Suprapubic skin (tissue), 4 donors: ENCODE results near the gene DAB1. TPM values are rescaled to one million over a fixed set of nuclear protein-coding genes. Genes with fewer than 3 reads are reported as not detected.

ENCODE experiments used
- DNase-seq, 2 donors: peaks; one replicate each; pipeline ENCODE4 v3.0.0-alpha.2; 2019; ENCODE audit warnings: low spot score in 2 of 2
- H3K27ac ChIP-seq: fragments of 200-600 bp; sonication (generic); one replicate; pipeline ENCODE4 v1.5.1; 2019
- H3K27me3 ChIP-seq: fragments of 200-600 bp; sonication (generic); one replicate; pipeline ENCODE4 v1.5.1; 2019
- H3K36me3 ChIP-seq: fragments of 200-600 bp; sonication (generic); one replicate; pipeline ENCODE4 v1.5.1; 2019
- H3K4me1 ChIP-seq: fragments of 200-600 bp; sonication (generic); one replicate; pipeline ENCODE4 v1.5.1; 2019
- H3K4me3 ChIP-seq: fragments of 200-600 bp; sonication (generic); one replicate; pipeline ENCODE4 v1.5.1; 2019; ENCODE audit warnings: mild to moderate bottlenecking
- H3K9me3 ChIP-seq: fragments of 200-600 bp; sonication (generic); one replicate; pipeline ENCODE4 v1.5.1; 2019
- EP300 ChIP-seq: sonication (generic); formaldehyde crosslinking; IDR thresholded peaks from one replicate; pipeline ENCODE4 v1.6.1; 2017; ENCODE audit warnings: antibody characterized with exemption
- POLR2A ChIP-seq, 2 donors: fragments of 450-650 bp; IDR thresholded peaks; one replicate each; pipeline ENCODE4 v1.6.1; 2017; ENCODE audit warnings: antibody characterized with exemption in 2 of 2, mild to moderate bottlenecking in 2 of 2, moderate library complexity in 2 of 2
- POLR2AphosphoS5 ChIP-seq, 3 donors: sonication (generic); formaldehyde crosslinking; IDR thresholded peaks; one replicate each; pipeline ENCODE4 v1.6.1; 2017; ENCODE audit warnings: antibody characterized with exemption in 3 of 3
- WGBS: methylation state at CpG from one replicate; pipeline ENCODE4 v1.1.5; 2018; 5-methylcytosine and 5-hydroxymethylcytosine counted together
- total RNA-seq, 4 donors: library from RNA; depleted of rRNA; stranded (reverse); fragments of >200 nt; gene quantifications; one replicate each; pipeline ENCODE4 v1.1.0, GENCODE V29; 2016
- TF ChIP-seq, protein P1 (sequence below), 2 donors: fragments of 200-600 bp in 1 of 2; fragments of 450-650 bp in 1 of 2; sonication (generic) in 1 of 2; IDR thresholded peaks; one replicate each; pipeline ENCODE4 v1.5.1; 2016 to 2019; ENCODE audit warnings: antibody characterized with exemption in 2 of 2, mild to moderate bottlenecking in 1 of 2, moderate library complexity in 1 of 2

The DAB1 gene
- total RNA-seq, 4 donors from 2014 or later = 0.17 to 1.0 (median 0.30) TPM

DNA sequence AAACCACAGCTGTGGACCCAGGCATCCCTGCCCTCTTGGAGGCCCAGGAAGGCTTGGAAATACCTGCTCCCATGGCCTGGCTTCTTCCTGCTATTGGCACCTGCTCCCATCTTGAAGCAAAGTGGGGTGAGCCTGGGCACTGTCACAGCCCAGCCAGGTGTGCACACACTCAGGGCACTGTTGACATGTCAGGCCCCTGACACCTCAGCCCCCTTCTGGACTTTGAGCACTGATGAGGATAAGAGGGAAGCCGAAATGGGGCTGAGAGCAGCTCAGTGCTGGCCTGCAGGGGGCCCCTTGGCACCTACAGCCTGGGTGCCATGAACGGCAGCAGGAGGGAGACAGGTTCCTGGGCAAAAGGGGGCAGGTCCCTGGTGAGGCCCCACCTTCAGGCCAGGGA, 55.9 kb downstream of the DAB1 start:
- Histone ChIP-seq H3K9me3 (no peaks in the 10 kb centered on the region), H3K27ac (no peak overlapping the region), H3K4me1 (no peaks in the 10 kb centered on the region), H3K36me3 (no peaks in the 10 kb centered on the region), H3K4me3 (no peak overlapping the region), H3K27me3 (no peaks in the 10 kb centered on the region)
- no peak for DNase-seq
- TF ChIP-seq EP300 (no peak), POLR2AphosphoS5 (IDR thresholded peaks at IDR 0.05) (no peak), POLR2A (IDR thresholded peaks at IDR 0.05) (no peak)
- TF ChIP-seq, protein P1, sequence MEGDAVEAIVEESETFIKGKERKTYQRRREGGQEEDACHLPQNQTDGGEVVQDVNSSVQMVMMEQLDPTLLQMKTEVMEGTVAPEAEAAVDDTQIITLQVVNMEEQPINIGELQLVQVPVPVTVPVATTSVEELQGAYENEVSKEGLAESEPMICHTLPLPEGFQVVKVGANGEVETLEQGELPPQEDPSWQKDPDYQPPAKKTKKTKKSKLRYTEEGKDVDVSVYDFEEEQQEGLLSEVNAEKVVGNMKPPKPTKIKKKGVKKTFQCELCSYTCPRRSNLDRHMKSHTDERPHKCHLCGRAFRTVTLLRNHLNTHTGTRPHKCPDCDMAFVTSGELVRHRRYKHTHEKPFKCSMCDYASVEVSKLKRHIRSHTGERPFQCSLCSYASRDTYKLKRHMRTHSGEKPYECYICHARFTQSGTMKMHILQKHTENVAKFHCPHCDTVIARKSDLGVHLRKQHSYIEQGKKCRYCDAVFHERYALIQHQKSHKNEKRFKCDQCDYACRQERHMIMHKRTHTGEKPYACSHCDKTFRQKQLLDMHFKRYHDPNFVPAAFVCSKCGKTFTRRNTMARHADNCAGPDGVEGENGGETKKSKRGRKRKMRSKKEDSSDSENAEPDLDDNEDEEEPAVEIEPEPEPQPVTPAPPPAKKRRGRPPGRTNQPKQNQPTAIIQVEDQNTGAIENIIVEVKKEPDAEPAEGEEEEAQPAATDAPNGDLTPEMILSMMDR (IDR thresholded peaks at IDR 0.05) = no peak
- WGBS = 100% methylated on average over 2 of the region's 2 CpGs

GRCh38 chr1:57363643-57364042, 60.2 kb downstream of the DAB1 start:
- no peak overlapping the region for H3K4me3 ChIP-seq
- H3K4me1 ChIP-seq = no peaks in the 10 kb centered on the region
- no peaks in the 10 kb centered on the region for H3K36me3 ChIP-seq
- no peak for DNase-seq
- H3K27me3 ChIP-seq = no peaks in the 10 kb centered on the region
- no peak overlapping the region for H3K27ac ChIP-seq
- H3K9me3 ChIP-seq = peaks cover 2% of the 10 kb centered on the region
- WGBS = 83% methylated on average over 1 of the region's 1 CpG
- TF ChIP-seq EP300 (no peak), POLR2A (IDR thresholded peaks at IDR 0.05) (no peak), POLR2AphosphoS5 (IDR thresholded peaks at IDR 0.05) (no peak)
- TF ChIP-seq, protein P1 (IDR thresholded peaks at IDR 0.05) = no peak

GRCh38 chr1:57363165-57363564, 60.7 kb downstream of the DAB1 start:
- Histone ChIP-seq H3K4me1 (no peaks in the 10 kb centered on the region), H3K36me3 (no peaks in the 10 kb centered on the region), H3K4me3 (no peak overlapping the region), H3K9me3 (peaks cover 6% of the 10 kb centered on the region), H3K27me3 (no peaks in the 10 kb centered on the region), H3K27ac (no peak overlapping the region)
- no peak for DNase-seq
- TF ChIP-seq, protein P1 (IDR thresholded peaks at IDR 0.05) = no peak
- TF ChIP-seq EP300 (no peak), POLR2A (IDR thresholded peaks at IDR 0.05) (no peak), POLR2AphosphoS5 (IDR thresholded peaks at IDR 0.05) (no peak)
- WGBS = 88% methylated on average over 6 of the region's 6 CpGs

DNA sequence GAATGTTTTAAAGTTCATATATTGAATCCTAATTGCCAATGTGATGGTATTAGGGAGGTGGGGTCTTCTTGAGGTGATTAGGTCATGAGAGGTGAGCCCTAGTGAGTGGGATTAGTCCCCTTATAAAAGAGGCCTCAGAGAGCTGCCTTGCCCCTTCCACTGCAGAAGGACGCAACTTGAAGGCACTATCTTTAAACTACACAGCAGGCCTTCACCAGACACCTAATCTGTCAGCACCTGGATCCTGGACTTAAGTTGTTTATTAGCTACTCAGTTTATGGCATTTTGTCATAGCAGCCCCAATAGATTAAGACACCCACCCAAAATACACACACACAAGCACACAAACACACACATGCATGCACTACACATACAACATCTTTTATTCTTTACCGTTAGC, 61.4 kb downstream of the DAB1 start:
- H3K4me3 ChIP-seq = no peak overlapping the region
- H3K27me3 ChIP-seq = no peaks in the 10 kb centered on the region
- H3K27ac ChIP-seq = no peak overlapping the region
- no peak for DNase-seq
- H3K4me1 ChIP-seq = no peaks in the 10 kb centered on the region
- TF ChIP-seq POLR2AphosphoS5 (IDR thresholded peaks at IDR 0.05) (no peak), EP300 (no peak), POLR2A (IDR thresholded peaks at IDR 0.05) (no peak)
- TF ChIP-seq, protein P1 (IDR thresholded peaks at IDR 0.05) = no peak
- WGBS = 94% methylated on average over 2 of the region's 2 CpGs
- peaks cover 6% of the 10 kb centered on the region for H3K9me3 ChIP-seq
- H3K36me3 ChIP-seq = no peaks in the 10 kb centered on the region

GRCh38 chr1:57361516-57361915, 62.3 kb downstream of the DAB1 start:
- TF ChIP-seq EP300 (no peak), POLR2AphosphoS5 (IDR thresholded peaks at IDR 0.05) (no peak)
- TF ChIP-seq, protein P1 (IDR thresholded peaks at IDR 0.05) = no peak
- no peaks in the 10 kb centered on the region for H3K27me3 ChIP-seq
- H3K9me3 ChIP-seq = peaks cover 6% of the 10 kb centered on the region
- 83% methylated on average over 2 of the region's 2 CpGs for WGBS
- H3K4me3 ChIP-seq = no peak overlapping the region
- no peak overlapping the region for H3K27ac ChIP-seq
- H3K4me1 ChIP-seq = no peaks in the 10 kb centered on the region
- no peaks in the 10 kb centered on the region for H3K36me3 ChIP-seq
- DNase-seq = no peak
